ENCODE measurements around the gene TGIF1. TPM values are rescaled to one million over a fixed set of nuclear protein-coding genes. Genes with fewer than 3 reads are reported as not detected.

TGIF1 gene
- total and polyA plus RNA-seq, 9 of the 15 experiments (the other 6 are each of a cell fraction or from before 2014, with no cell fraction given): 16.1 to 77.7 (median 44.6) TPM

- TF ChIP-seq ZNF764 (CRISPR knock-in tag; IDR thresholded peaks at IDR 0.05; ENCODE audit: low read depth) (no peak), HOXB6 (CRISPR knock-in tag; IDR thresholded peaks at IDR 0.05; ENCODE audit: borderline replicate concordance) (no peak), PTRF (tag; IDR thresholded peaks at IDR 0.05) (no peak), ASH1L (IDR thresholded peaks at IDR 0.05; ENCODE audit: borderline replicate concordance, low read depth, partially characterized antibody) (no peak), ZZZ3 (IDR thresholded peaks at IDR 0.05) (no peak), SMARCC2 (IDR thresholded peaks at IDR 0.05; ENCODE audit: low read depth) (no peak), KDM4B (IDR thresholded peaks at IDR 0.05; ENCODE audit: borderline replicate concordance in 2 of 2, low read depth in 1 of 2) (no peak), SREBF1 (IDR thresholded peaks at IDR 0.05; ENCODE audit: borderline replicate concordance, low read depth, low read length) (no peak), ARHGAP35 (IDR thresholded peaks at IDR 0.05; ENCODE audit: partially characterized antibody) (no peak), CTCF (IDR thresholded peaks at IDR 0.05 in 2 of 3, conservative IDR thresholded peaks at IDR 0.05 in 1 of 3; ENCODE audit: insufficient read depth in 2 of 3, low read depth in 1 of 3, low read length in 3 of 3) (no peak), PHB (CRISPR knock-in tag; IDR thresholded peaks at IDR 0.05) (no peak), DACH1 (IDR thresholded peaks at IDR 0.05; ENCODE audit: partially characterized antibody) (no peak), ZFP30 (CRISPR knock-in tag; IDR thresholded peaks at IDR 0.05; ENCODE audit: borderline replicate concordance) (no peak), POLR2AphosphoS5 (IDR thresholded peaks at IDR 0.05; ENCODE audit: control insufficient read depth, insufficient read depth, low read depth, low read length) (no peak), FOXP1 (CRISPR knock-in tag; IDR thresholded peaks at IDR 0.05) (no peak), GABPB1 (CRISPR knock-in tag; IDR thresholded peaks at IDR 0.05) (no peak), ZBTB49 (CRISPR knock-in tag; IDR thresholded peaks at IDR 0.05; ENCODE audit: borderline replicate concordance) (no peak), RBM14 (IDR thresholded peaks at IDR 0.05; ENCODE audit: borderline replicate concordance, insufficient read depth, low read depth, low read length) (no peak), TRIM28 (IDR thresholded peaks at IDR 0.05) (peak; percentile 97), KDM1A (IDR thresholded peaks at IDR 0.05) (no peak), CCAR2 (IDR thresholded peaks at IDR 0.05; ENCODE audit: low read depth, low read length) (no peak), NR4A1 (CRISPR knock-in tag; IDR thresholded peaks at IDR 0.05) (no peak), NR4A1 (tag; IDR thresholded peaks at IDR 0.05) (no peak)
- TF ChIP-seq, protein P1, sequence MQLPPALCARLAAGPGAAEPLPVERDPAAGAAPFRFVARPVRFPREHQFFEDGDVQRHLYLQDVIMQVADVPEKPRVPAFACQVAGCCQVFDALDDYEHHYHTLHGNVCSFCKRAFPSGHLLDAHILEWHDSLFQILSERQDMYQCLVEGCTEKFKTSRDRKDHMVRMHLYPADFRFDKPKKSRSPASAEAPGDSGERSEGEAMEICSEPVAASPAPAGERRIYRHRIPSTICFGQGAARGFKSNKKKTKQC (CRISPR knock-in tag; IDR thresholded peaks at IDR 0.05): no peak
- TF ChIP-seq, protein P2, sequence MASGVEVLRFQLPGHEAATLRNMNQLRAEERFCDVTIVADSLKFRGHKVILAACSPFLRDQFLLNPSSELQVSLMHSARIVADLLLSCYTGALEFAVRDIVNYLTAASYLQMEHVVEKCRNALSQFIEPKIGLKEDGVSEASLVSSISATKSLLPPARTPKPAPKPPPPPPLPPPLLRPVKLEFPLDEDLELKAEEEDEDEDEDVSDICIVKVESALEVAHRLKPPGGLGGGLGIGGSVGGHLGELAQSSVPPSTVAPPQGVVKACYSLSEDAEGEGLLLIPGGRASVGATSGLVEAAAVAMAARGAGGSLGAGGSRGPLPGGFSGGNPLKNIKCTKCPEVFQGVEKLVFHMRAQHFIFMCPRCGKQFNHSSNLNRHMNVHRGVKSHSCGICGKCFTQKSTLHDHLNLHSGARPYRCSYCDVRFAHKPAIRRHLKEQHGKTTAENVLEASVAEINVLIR (CRISPR knock-in tag; IDR thresholded peaks at IDR 0.05): no peak
These were observed 10.9 kb downstream of the TGIF1 start (continued) for GRCh38 chr18:3460823-3461398.

Data from K562 (cell line).